Liver (tissue), 9 donors: ENCODE data around the gene MAP3K9. TPM values are rescaled to one million over a fixed set of nuclear protein-coding genes. Genes with fewer than 3 reads are reported as not detected.

Experiments used
- DNase-seq: peaks from one replicate; pipeline ENCODE4 v3.0.0-alpha.2; 2017; ENCODE audit warnings: low spot score
- H3K27ac ChIP-seq, 2 donors: one replicate each; pipeline ENCODE4 v1.7.0; 2013; ENCODE audit warnings: inconsistent platforms in 2 of 2, low read length in 2 of 2, control low read depth in 1 of 2, low read depth in 1 of 2, mild to moderate bottlenecking in 1 of 2
- H3K27me3 ChIP-seq, 4 donors: one replicate each; pipeline versions ENCODE4 v1.6.1 to v1.7.0; 2013; ENCODE audit warnings: low read length in 3 of 4, inconsistent platforms in 1 of 4, mild to moderate bottlenecking in 1 of 4, moderate library complexity in 1 of 4; ENCODE audit not compliant: control insufficient read depth in 4 of 4, insufficient read depth in 4 of 4
- H3K36me3 ChIP-seq, 4 donors: one replicate each; pipeline versions ENCODE4 v1.6.1 to v1.7.0; 2013; ENCODE audit warnings: low read length in 3 of 4, mild to moderate bottlenecking in 3 of 4, low read depth in 1 of 4, moderate library complexity in 1 of 4; ENCODE audit not compliant: control insufficient read depth in 4 of 4, insufficient read depth in 3 of 4
- H3K4me1 ChIP-seq, 4 donors: one replicate each; pipeline versions ENCODE4 v1.6.1 to v1.7.0; 2013; ENCODE audit warnings: low read length in 3 of 4, mild to moderate bottlenecking in 3 of 4, moderate library complexity in 1 of 4; ENCODE audit not compliant: control insufficient read depth in 4 of 4, insufficient read depth in 4 of 4
- H3K4me3 ChIP-seq, 3 donors: one replicate each; pipeline versions ENCODE4 v1.6.1 to v1.7.0; 2013; ENCODE audit warnings: low read length in 3 of 3, control low read depth in 1 of 3, low read depth in 1 of 3, mild to moderate bottlenecking in 1 of 3
- H3K9ac ChIP-seq, 2 donors: one replicate each; pipeline ENCODE4 v1.7.0; 2013; ENCODE audit warnings: low read length in 2 of 2, mild to moderate bottlenecking in 2 of 2, moderate library complexity in 2 of 2, control low read depth in 1 of 2, low read depth in 1 of 2
- H3K9me3 ChIP-seq, 4 donors: one replicate each; pipeline versions ENCODE4 v1.6.1 to v1.7.0; 2013; ENCODE audit warnings: low read length in 3 of 4; ENCODE audit not compliant: control insufficient read depth in 4 of 4
- ATF3 ChIP-seq: IDR thresholded peaks from 2 replicates; pipeline ENCODE4 v1.6.1; 2016; ENCODE audit warnings: antibody characterized with exemption
- FOXA1 ChIP-seq: IDR thresholded peaks from 2 replicates; pipeline ENCODE4 v1.6.1; 2016; ENCODE audit warnings: antibody characterized with exemption
- FOXA2 ChIP-seq: IDR thresholded peaks from 2 replicates; pipeline ENCODE4 v1.6.1; 2016; ENCODE audit warnings: antibody characterized with exemption
- GABPA ChIP-seq, 2 donors: IDR thresholded peaks in 1 of 2; conservative IDR thresholded peaks in 1 of 2; 2 replicates each; pipeline ENCODE4 v1.6.1; 2016; ENCODE audit warnings: antibody characterized with exemption in 2 of 2, mild to moderate bottlenecking in 1 of 2, moderate library complexity in 1 of 2
- HNF4A ChIP-seq, 2 donors: conservative IDR thresholded peaks; 2 replicates each; pipeline ENCODE4 v1.6.1; 2016; ENCODE audit warnings: antibody characterized with exemption in 2 of 2, mild to moderate bottlenecking in 2 of 2
- HNF4G ChIP-seq: IDR thresholded peaks from 2 replicates; pipeline ENCODE4 v1.6.1; 2016; ENCODE audit warnings: antibody characterized with exemption
- JUND ChIP-seq, 2 donors: IDR thresholded peaks; 2 replicates each; pipeline ENCODE4 v1.6.1; 2016; ENCODE audit warnings: antibody characterized with exemption in 2 of 2
- NR2F2 ChIP-seq: IDR thresholded peaks from 2 replicates; pipeline ENCODE4 v1.6.1; 2016; ENCODE audit warnings: antibody characterized with exemption
- RXRA ChIP-seq, 2 donors: IDR thresholded peaks; 2 replicates each; pipeline ENCODE4 v1.6.1; 2017 to 2018; ENCODE audit warnings: antibody characterized with exemption in 2 of 2, mild to moderate bottlenecking in 1 of 2
- SP1 ChIP-seq: IDR thresholded peaks from 2 replicates; pipeline ENCODE4 v1.6.1; 2018; ENCODE audit warnings: antibody characterized with exemption, mild to moderate bottlenecking
- YY1 ChIP-seq: IDR thresholded peaks from 2 replicates; pipeline ENCODE4 v1.6.1; 2016; ENCODE audit warnings: antibody characterized with exemption, mild to moderate bottlenecking
- ZBTB33 ChIP-seq: IDR thresholded peaks from 2 replicates; pipeline ENCODE4 v1.6.1; 2016; ENCODE audit warnings: antibody characterized with exemption
- WGBS: extraction: QIAGEN DNeasy Blood & Tissue Kit; methylation state at CpG from one replicate; pipeline ENCODE4 v1.1.7; 2013; 5-methylcytosine and 5-hydroxymethylcytosine counted together
- polyA plus RNA-seq, 2 donors: library from polyadenylated mRNA; stranded (reverse) in 1 of 2; unstranded in 1 of 2; fragments of 200-250 nt in 1 of 2; fragments of >200 nt in 1 of 2; fragmentation: Nextera tagmentation in 1 of 2; extraction: Ambion mirVana in 1 of 2; gene quantifications; one replicate each; pipeline versions ENCODE4 v1.2.1 to v1.2.3, GENCODE V29; 2013 to 2015
- total RNA-seq, 2 donors: library from RNA; depleted of rRNA; stranded (reverse); fragments of >200 nt; gene quantifications; one replicate each; pipeline ENCODE4 v1.2.3, GENCODE V29; 2014
- TF ChIP-seq, protein P1 (sequence below): IDR thresholded peaks from 2 replicates; pipeline ENCODE4 v1.6.1; 2016; ENCODE audit warnings: antibody characterized with exemption, mild to moderate bottlenecking
- TF ChIP-seq, protein P2 (sequence below): fragments of 150-350 bp; IDR thresholded peaks from 2 replicates; pipeline ENCODE4 v1.5.1; 2017; ENCODE audit warnings: improper control_type of control experiment, low read depth, low read length; ENCODE audit not compliant: missing input control
- donor health status: healthy.
- donor health status: healthy.
- donor health status: healthy.
- donor health status: healthy.
- donor health status: healthy.

MAP3K9 gene
- total and polyA plus RNA-seq, 4 donors: 0.65 to 5.2 (median 0.80) TPM

GRCh38 chr14:70759398-70759797, 49.9 kb downstream of the MAP3K9 start (continued):
- TF ChIP-seq GABPA (IDR thresholded peaks at IDR 0.05 in 1 of 2, conservative IDR thresholded peaks at IDR 0.05 in 1 of 2) (no peak), NR2F2 (no peak)

GRCh38 chr14:70755655-70756054, 53.7 kb downstream of the MAP3K9 start:
- Histone ChIP-seq H3K27me3 (no peaks in the 10 kb centered on the region), H3K9me3 (no peaks in the 10 kb centered on the region), H3K4me1 (peaks cover 2 to 14% (median 10%) of the 10 kb centered on the region in 4 donors), H3K36me3 (no peaks in the 10 kb centered on the region), H3K27ac (no peak overlapping the region), H3K4me3 (no peak overlapping the region), H3K9ac (no peak overlapping the region)
- DNase-seq: no peak
- TF ChIP-seq GABPA (IDR thresholded peaks at IDR 0.05 in 1 of 2, conservative IDR thresholded peaks at IDR 0.05 in 1 of 2) (no peak), ZBTB33 (no peak), FOXA1 (no peak), NR2F2 (no peak), HNF4G (no peak), HNF4A (conservative IDR thresholded peaks at IDR 0.05) (no peak), SP1 (no peak), ATF3 (no peak), RXRA (IDR thresholded peaks at IDR 0.05) (no peak)
- TF ChIP-seq, protein P1, sequence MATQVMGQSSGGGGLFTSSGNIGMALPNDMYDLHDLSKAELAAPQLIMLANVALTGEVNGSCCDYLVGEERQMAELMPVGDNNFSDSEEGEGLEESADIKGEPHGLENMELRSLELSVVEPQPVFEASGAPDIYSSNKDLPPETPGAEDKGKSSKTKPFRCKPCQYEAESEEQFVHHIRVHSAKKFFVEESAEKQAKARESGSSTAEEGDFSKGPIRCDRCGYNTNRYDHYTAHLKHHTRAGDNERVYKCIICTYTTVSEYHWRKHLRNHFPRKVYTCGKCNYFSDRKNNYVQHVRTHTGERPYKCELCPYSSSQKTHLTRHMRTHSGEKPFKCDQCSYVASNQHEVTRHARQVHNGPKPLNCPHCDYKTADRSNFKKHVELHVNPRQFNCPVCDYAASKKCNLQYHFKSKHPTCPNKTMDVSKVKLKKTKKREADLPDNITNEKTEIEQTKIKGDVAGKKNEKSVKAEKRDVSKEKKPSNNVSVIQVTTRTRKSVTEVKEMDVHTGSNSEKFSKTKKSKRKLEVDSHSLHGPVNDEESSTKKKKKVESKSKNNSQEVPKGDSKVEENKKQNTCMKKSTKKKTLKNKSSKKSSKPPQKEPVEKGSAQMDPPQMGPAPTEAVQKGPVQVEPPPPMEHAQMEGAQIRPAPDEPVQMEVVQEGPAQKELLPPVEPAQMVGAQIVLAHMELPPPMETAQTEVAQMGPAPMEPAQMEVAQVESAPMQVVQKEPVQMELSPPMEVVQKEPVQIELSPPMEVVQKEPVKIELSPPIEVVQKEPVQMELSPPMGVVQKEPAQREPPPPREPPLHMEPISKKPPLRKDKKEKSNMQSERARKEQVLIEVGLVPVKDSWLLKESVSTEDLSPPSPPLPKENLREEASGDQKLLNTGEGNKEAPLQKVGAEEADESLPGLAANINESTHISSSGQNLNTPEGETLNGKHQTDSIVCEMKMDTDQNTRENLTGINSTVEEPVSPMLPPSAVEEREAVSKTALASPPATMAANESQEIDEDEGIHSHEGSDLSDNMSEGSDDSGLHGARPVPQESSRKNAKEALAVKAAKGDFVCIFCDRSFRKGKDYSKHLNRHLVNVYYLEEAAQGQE: no peak
- TF ChIP-seq, protein P2, sequence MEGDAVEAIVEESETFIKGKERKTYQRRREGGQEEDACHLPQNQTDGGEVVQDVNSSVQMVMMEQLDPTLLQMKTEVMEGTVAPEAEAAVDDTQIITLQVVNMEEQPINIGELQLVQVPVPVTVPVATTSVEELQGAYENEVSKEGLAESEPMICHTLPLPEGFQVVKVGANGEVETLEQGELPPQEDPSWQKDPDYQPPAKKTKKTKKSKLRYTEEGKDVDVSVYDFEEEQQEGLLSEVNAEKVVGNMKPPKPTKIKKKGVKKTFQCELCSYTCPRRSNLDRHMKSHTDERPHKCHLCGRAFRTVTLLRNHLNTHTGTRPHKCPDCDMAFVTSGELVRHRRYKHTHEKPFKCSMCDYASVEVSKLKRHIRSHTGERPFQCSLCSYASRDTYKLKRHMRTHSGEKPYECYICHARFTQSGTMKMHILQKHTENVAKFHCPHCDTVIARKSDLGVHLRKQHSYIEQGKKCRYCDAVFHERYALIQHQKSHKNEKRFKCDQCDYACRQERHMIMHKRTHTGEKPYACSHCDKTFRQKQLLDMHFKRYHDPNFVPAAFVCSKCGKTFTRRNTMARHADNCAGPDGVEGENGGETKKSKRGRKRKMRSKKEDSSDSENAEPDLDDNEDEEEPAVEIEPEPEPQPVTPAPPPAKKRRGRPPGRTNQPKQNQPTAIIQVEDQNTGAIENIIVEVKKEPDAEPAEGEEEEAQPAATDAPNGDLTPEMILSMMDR: no peak

DNA sequence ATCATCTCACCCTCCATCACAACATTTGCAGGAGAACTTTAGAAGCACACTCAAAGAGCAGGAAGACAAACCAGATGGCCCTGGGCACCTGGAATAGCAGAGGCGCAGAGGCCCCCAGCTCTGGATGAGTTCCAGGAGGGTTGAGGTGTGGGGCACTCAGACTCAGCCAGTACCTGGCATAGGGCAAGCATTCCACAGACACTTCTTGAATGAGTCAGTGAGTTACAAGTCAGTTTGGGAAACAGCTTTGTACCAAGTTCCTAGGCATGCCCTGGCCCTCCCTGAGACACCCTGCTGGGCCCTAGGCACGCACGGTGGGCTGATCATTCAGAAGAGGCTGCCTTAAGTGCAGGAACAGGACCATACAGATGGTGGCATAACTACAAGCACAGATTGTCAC, 54.3 kb downstream of the MAP3K9 start:
- Histone ChIP-seq H3K4me3 (no peak overlapping the region), H3K27ac (no peak overlapping the region), H3K4me1 (peaks cover 2 to 14% (median 10%) of the 10 kb centered on the region in 4 donors), H3K9me3 (no peaks in the 10 kb centered on the region), H3K27me3 (no peaks in the 10 kb centered on the region), H3K36me3 (no peaks in the 10 kb centered on the region), H3K9ac (no peak overlapping the region)
- WGBS: 91% methylated on average over 3 of the region's 3 CpGs
- DNase-seq: no peak
- TF ChIP-seq YY1 (no peak), JUND (IDR thresholded peaks at IDR 0.05) (no peak), FOXA2 (no peak), ZBTB33 (no peak), HNF4G (no peak)
- TF ChIP-seq, protein P1: no peak
- TF ChIP-seq, protein P2: no peak
